ENCODE measurements around the gene SNX9. TPM values are rescaled to one million over a fixed set of nuclear protein-coding genes. Genes with fewer than 3 reads are reported as not detected.

Gene SNX9
- total RNA-seq, 1 experiment from 2014 or later: 31.3 TPM

GRCh38 chr6:157976345-157977175 is 153.5 kb downstream of the SNX9 start:
- H3K4me1 ChIP-seq (ENCODE audit: insufficient read depth, low read length): no peaks in the 10 kb centered on the region
- H3K79me2 ChIP-seq (ENCODE audit: insufficient read depth, low read length): no peaks in the 10 kb centered on the region
- H2BK5ac ChIP-seq (ENCODE audit: insufficient read length, low read length): no peak overlapping the region
- no peak overlapping the region for H2BK12ac ChIP-seq (ENCODE audit: insufficient read length, low read depth, low read length)
- peaks cover 3% of the 10 kb centered on the region for H3K23me2 ChIP-seq (ENCODE audit: insufficient read length, low read depth, low read length, poor library complexity, severe bottlenecking)
- no peak overlapping the region for H4K8ac ChIP-seq (replicated peaks; ENCODE audit: insufficient read length, low read depth, low read length)
- no peak overlapping the region for H3K56ac ChIP-seq (ENCODE audit: insufficient read length, low read depth, low read length)
- no peak overlapping the region for H3K4ac ChIP-seq (ENCODE audit: low read depth, low read length)
- no peaks in the 10 kb centered on the region for H3K79me1 ChIP-seq (ENCODE audit: insufficient read depth, low read depth, low read length, poor library complexity, severe bottlenecking)
- H2BK20ac ChIP-seq (ENCODE audit: low read depth, low read length, poor library complexity, severe bottlenecking): no peak overlapping the region
- no peaks in the 10 kb centered on the region for H4K20me1 ChIP-seq (ENCODE audit: control insufficient read depth, insufficient read depth, insufficient read length)
- H2BK120ac ChIP-seq (ENCODE audit: low read depth, low read length, poor library complexity, severe bottlenecking): no peak overlapping the region
- H4K5ac ChIP-seq (ENCODE audit: insufficient read length, low read depth, low read length): no peak overlapping the region
- no peak overlapping the region for H3K4me2 ChIP-seq (ENCODE audit: insufficient read depth, insufficient read length, low read length)
- H3K23ac ChIP-seq (ENCODE audit: insufficient read length, low read depth, low read length): no peak overlapping the region
- DNase-seq: no peak
- Mint-ChIP-seq H3K27ac (no peak overlapping the region), H3K9me3 (no peaks in the 10 kb centered on the region), H3K4me1 (peaks cover 24 to 26% of the 10 kb centered on the region in 2 experiments), H3K36me3 (ENCODE audit: insufficient read depth in 1 of 3, low read depth in 3 of 3) (no peaks in the 10 kb centered on the region; a peak in 1 of 7 replicates), H3K27me3 (ENCODE audit: low read depth) (peaks cover 37% of the 10 kb centered on the region), H3K4me3 (no peak overlapping the region)
- H2BK15ac ChIP-seq (ENCODE audit: low read depth, low read length): no peak overlapping the region
- no peak overlapping the region for H4K91ac ChIP-seq (ENCODE audit: insufficient read length, low read depth, low read length)
- no peak overlapping the region for H2AK5ac ChIP-seq (ENCODE audit: insufficient read length, low read length)
- H3T11ph ChIP-seq (ENCODE audit: low read length): no peak overlapping the region
- no peak overlapping the region for H3K9ac ChIP-seq (ENCODE audit: extremely low read depth, insufficient read length, low read length)
- no peaks in the 10 kb centered on the region; the same call in 1 of the 2 replicates for H3K27me3 ChIP-seq (ENCODE audit: insufficient read depth, low read length)
- TF ChIP-seq CTCF (conservative IDR thresholded peaks at IDR 0.05): no peak
- H3K18ac ChIP-seq (ENCODE audit: insufficient read length, low read depth, low read length): no peak overlapping the region
- no peak overlapping the region for H2AFZ ChIP-seq (ENCODE audit: low read length)
- no peak overlapping the region for H3K27ac ChIP-seq (ENCODE audit: insufficient read length, low read depth, low read length)
- H3K9me3 ChIP-seq (ENCODE audit: control insufficient read depth, low read depth, low read length): no peaks in the 10 kb centered on the region
- WGBS (ENCODE audit: extremely low coverage, insufficient read length, low lambda C conversion rate): no CpG with 5 or more reads among the region's 21 CpGs
- H3K14ac ChIP-seq (ENCODE audit: insufficient read depth, low read length): no peak overlapping the region

All from H9 (cell line).